Psoas muscle (tissue), 8 donors: Measurements from ENCODE around the gene RETN. TPM values are rescaled to one million over a fixed set of nuclear protein-coding genes. Genes with fewer than 3 reads are reported as not detected.
"Not testable (repeated sequence)": the region's sequence is repeated elsewhere in the genome, so short reads cannot be mapped to it uniquely, and the experiment has no call there.

Source experiments
- ATAC-seq, 4 donors: fragments of 200-7000 bp; cut with Tn5 transposase; one replicate each; pipeline ENCODE4 v1.9.1; 2020; ENCODE audit warnings: moderate library complexity in 3 of 4, mild to moderate bottlenecking in 2 of 4
- DNase-seq, 2 donors: peaks; one replicate each; pipeline ENCODE4 v3.0.0-alpha.2; 2020
- H3K27ac ChIP-seq: fragments of 200-600 bp; one replicate; pipeline ENCODE4 v1.8.0; 2022
- H3K27me3 ChIP-seq, 3 donors: fragments of 200-600 bp in 1 of 3; one replicate each; pipeline versions ENCODE4 v1.6.1 to v1.8.0; 2013 to 2022; ENCODE audit warnings: low read length in 2 of 3, mild to moderate bottlenecking in 2 of 3, moderate library complexity in 1 of 3; ENCODE audit not compliant: insufficient read depth in 3 of 3
- H3K36me3 ChIP-seq, 2 donors: fragments of 200-600 bp in 1 of 2; one replicate each; pipeline versions ENCODE4 v1.6.1 to v1.8.0; 2013 to 2022; ENCODE audit warnings: low read depth in 1 of 2, mild to moderate bottlenecking in 1 of 2, moderate library complexity in 1 of 2; ENCODE audit not compliant: insufficient read depth in 1 of 2
- H3K4me1 ChIP-seq: fragments of 200-600 bp; one replicate; pipeline ENCODE4 v1.8.0; 2022
- H3K4me3 ChIP-seq: fragments of 200-600 bp; one replicate; pipeline ENCODE4 v1.8.0; 2022; ENCODE audit warnings: mild to moderate bottlenecking
- H3K9me3 ChIP-seq: fragments of 200-600 bp; one replicate; pipeline ENCODE4 v1.8.0; 2022
- CTCF ChIP-seq: fragments of 200-600 bp; IDR thresholded peaks from one replicate; pipeline ENCODE4 v1.8.0; 2022; ENCODE audit warnings: antibody characterized with exemption
- WGBS, 3 donors: extraction: QIAGEN DNeasy Blood & Tissue Kit; methylation state at CpG; one replicate each; pipeline versions ENCODE4 v1.1.6 to v1.1.7; 2013; 5-methylcytosine and 5-hydroxymethylcytosine counted together
- intact Hi-C, 2 donors: fragments of 100-400 bp; cut with DNase I; formaldehyde crosslinking; loops; one replicate each; pipeline versions ENCODE4 v1.11.0 to v1.14.2; 2022
- polyA plus RNA-seq, 3 donors: library from polyadenylated mRNA; stranded (reverse); fragments of 200-250 nt; gene quantifications; one replicate each; pipeline ENCODE4 v1.2.3, GENCODE V29; 2013
- total RNA-seq, 4 donors: library from RNA; stranded (reverse); fragmentation: NEBNext Ultra II Directional in 2 of 4; extraction: Animal tissue kit (Norgen Biotek cat#: 25700) in 2 of 4; gene quantifications; one replicate each; pipeline versions ENCODE4 v1.2.1 to v1.2.4, GENCODE V29; 2021 to 2023
- donor health status: healthy with polysubstance abuse.
- donor health status: DM: no; HTN: no; CAD: no; lungs with moderate emphysema.
- donor health status: Bipolar disorder and iron deficiency.
- donor health status: healthy.
- donor health status: DM: yes; HTN: yes; CAD: no.
- donor health status: DM: no; HTN: no; CAD: no.
- donor health status: DM: no; HTN: no; CAD: no.
- donor health status: DM: yes; HTN: yes; CAD: no.

Gene RETN
- total and polyA plus RNA-seq, 7 donors = 0.46 to 4.7 (median 0.57) TPM; not detected in 2

GRCh38 chr19:7641290-7642276 is 27.3 kb upstream of the RETN start:
- TF ChIP-seq CTCF = no peak
- no peak for ATAC-seq
- 78 to 80% (median 80%) methylated on average over 38 to 43 of the region's 43 CpGs for WGBS, 3 donors
- no peaks in the 10 kb centered on the region for H3K4me1 ChIP-seq
- DNase-seq = no peak
- peaks cover 0 to 30% (median 3%) of the 10 kb centered on the region in 3 donors for H3K27me3 ChIP-seq
- H3K27ac ChIP-seq = no peak overlapping the region
- no peaks in the 10 kb centered on the region for H3K9me3 ChIP-seq
- no peak overlapping the region for H3K4me3 ChIP-seq
- intact Hi-C loops = no loop called here
- no peaks in the 10 kb centered on the region for H3K36me3 ChIP-seq

DNA sequence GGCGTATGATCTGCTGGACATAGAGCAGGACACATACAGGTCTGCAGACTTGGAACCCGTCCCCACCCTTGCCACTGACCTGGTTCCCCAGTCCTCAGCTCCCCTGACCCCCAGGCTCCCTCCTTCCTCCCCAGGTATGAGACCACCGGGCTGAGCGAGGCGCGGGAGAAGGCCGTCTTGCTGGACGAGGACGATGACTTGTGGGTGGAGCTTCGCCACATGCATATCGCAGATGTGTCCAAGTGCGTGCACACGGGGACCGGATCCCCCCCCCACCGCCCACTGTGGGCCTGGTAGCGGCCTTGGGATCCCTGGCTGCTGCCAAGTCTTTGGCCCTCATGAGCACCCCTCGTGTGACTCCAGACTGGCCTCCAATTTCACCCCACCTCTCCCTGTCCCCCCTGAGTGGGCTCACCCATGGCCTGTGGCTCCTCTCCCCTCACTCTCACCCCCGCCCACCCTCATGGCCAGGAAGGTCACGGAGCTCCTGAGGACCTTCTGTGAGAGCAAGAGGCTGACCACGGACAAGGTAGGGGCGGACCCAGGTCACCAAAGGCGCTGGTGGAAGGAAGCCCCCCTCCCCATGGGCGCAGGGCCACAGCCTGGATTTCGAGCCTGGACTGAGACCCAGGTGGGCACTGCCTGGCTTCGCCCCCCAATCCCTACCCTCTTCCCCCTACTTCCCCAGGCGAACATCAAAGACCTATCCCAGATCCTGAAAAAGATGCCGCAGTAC is 26.4 kb upstream of the RETN start:
- no peaks in the 10 kb centered on the region for H3K36me3 ChIP-seq
- intact Hi-C loops = no loop called here
- no peak for DNase-seq
- no peak for ATAC-seq
- peaks cover 0 to 22% (median 3%) of the 10 kb centered on the region in 3 donors for H3K27me3 ChIP-seq
- TF ChIP-seq CTCF = no peak
- H3K27ac ChIP-seq = no peak overlapping the region
- H3K9me3 ChIP-seq = no peaks in the 10 kb centered on the region
- H3K4me1 ChIP-seq = no peaks in the 10 kb centered on the region
- WGBS, 3 donors = 81 to 84% (median 82%) methylated on average over 22 to 27 of the region's 27 CpGs
- no peak overlapping the region for H3K4me3 ChIP-seq

DNA sequence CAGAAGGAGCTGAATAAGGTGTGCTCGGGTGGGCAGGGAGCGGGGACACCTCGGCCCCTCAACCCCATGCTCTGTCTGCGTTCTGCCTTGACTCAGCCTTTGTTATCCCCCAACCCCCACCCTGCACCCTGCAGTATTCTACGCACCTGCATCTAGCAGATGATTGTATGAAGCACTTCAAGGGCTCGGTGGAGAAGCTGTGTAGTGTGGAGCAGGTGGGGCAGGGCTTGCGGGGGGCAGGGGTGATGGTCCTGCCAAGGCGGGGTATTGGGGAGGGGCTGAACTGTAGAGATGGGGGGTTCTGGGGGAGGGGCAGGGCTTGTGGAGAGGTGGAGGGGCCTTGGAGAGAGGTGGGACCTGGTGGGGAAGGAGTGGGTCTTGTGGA is 25.8 kb upstream of the RETN start:
- Histone ChIP-seq H3K27me3 (peaks cover 0 to 16% (median under 1%) of the 10 kb centered on the region in 3 donors), H3K36me3 (no peaks in the 10 kb centered on the region), H3K27ac (no peak overlapping the region), H3K4me1 (no peaks in the 10 kb centered on the region), H3K4me3 (no peak overlapping the region), H3K9me3 (no peaks in the 10 kb centered on the region)
- ATAC-seq (no peak), DNase-seq (no peak)
- TF ChIP-seq CTCF = no peak
- 87 to 90% (median 90%) methylated on average over 8 of the region's 8 CpGs for WGBS, 3 donors
- intact Hi-C loops = no loop called here

GRCh38 chr19:7643629-7644549 is 25.0 kb upstream of the RETN start:
- intact Hi-C loops, H3K27me3 ChIP-seq, H3K27ac ChIP-seq, DNase-seq, ATAC-seq, H3K4me3 ChIP-seq, H3K9me3 ChIP-seq, H3K36me3 ChIP-seq, H3K4me1 ChIP-seq: not testable (repeated sequence)
- 43 to 89% (median 71%) methylated on average over 9 to 10 of the region's 10 CpGs for WGBS, 3 donors
